Effector CD8-positive, alpha-beta T cell (primary cell): ENCODE results near the gene OAT.

Experiments used
- DNase-seq: peaks from one replicate; lab custom pipeline; 2025; lab: John Stamatoyannopoulos, UW

OAT gene

DNA sequence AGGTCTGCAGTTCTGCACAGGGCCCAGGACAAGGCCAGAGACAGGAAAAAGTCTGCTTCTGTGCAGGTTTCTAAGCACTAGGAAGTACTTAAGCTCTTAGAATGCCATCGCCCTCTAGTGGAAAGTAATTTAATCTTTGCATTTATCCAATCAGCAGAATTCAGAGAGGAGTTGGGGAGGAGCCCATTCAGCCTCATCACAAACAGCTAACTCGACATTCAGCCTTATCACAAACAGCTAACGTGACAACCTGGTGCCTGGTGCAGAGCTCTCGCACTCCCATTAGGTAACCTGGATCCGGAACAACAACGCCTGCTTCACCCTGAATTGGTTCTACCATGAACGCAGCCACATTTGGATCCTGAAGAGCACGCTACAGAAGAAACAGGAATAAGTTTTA is 15.2 kb downstream of the OAT start:
- no peak for DNase-seq

DNA sequence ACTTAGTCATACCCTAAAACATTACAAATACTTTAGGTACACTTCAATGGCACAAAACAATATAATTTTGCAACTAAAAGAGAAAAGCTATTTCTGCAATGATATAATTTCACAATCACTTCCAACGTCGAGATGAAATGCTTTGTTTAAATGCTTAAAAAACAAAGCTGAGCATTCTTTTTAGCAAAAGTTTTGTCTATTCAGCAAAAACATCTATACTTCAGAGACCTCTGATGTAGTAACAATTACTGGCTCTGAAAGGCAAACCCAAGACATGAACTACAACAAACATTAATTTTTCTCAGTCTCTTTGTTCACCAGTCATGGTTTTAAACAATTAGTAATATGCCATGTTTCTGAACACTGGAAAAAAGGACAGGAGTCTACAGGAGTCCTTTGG is 16.4 kb downstream of the OAT start:
- no peak for DNase-seq

DNA sequence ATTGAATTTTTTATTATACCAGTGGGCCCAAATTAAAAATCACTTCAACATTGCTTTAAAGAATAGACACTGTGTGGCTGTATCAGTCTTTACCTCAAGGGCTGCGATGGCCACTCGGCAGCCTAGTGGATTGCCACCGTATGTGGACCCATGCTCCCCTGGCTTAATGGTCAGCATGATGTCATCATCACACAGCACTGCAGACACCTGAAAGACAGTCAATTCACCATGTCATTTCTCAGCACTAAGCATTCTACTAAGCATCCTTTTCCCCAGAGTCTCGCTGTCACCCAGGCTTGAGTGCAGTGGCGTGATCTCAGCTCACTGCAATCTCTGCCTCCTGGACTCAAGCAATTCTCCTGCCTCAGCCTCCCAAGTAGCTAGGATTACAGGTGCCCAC is 17.1 kb downstream of the OAT start:
- no peak for DNase-seq

DNA sequence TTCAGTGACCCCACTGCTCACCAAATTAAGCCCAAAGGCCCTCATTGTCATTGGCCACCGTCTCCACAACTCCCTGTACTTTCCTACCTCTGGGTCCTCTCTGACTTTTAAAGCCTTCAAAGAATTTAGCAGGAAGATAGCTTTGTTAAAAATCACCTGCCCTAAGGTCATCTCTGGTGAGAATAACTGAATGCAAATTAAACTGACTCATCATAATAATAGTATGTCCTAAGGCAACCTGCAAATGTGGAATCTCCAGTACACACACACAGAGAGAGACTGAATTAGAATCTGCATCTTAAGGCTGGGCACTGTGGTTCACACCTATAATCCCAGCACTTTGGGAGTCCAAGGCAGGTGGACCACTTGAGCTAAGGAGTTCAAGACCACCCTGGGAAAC is 24.1 kb downstream of the OAT start:
- no peak for DNase-seq

DNA sequence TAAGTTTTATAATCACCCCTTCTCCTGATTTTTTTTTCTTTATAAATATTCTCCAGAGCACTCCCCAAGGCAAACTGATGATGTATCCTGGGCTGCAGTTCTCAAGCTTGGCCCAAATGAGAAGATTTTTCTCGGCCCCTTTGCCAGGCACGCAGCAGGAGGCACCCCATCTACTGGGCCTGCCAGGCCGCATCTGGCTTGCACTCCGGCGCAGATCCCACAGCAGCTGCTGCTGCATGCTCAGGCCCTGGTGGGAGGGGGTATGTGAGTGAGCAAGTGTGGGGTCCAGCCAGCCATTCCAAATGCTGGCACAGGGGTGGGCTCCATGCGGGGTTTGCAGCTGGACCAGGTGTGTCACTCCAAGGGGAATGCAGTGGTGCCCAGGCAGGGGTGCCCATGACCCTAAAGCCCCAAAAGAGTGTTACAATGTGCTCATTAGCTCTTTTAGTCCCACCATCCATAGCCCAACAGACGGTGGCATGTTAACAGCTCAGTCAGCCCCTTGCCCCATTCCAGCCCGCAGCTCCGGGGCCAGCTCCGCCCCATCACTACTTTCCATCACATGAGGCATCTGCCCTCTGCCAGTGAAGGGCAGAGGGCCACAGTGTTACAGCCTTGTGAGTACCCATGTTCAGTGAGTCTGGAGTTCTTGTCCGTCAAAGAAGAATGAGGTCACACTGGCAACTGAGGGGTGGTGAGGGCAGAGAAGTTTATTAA is 25.9 kb downstream of the OAT start:
- DNase-seq: no peak

DNA sequence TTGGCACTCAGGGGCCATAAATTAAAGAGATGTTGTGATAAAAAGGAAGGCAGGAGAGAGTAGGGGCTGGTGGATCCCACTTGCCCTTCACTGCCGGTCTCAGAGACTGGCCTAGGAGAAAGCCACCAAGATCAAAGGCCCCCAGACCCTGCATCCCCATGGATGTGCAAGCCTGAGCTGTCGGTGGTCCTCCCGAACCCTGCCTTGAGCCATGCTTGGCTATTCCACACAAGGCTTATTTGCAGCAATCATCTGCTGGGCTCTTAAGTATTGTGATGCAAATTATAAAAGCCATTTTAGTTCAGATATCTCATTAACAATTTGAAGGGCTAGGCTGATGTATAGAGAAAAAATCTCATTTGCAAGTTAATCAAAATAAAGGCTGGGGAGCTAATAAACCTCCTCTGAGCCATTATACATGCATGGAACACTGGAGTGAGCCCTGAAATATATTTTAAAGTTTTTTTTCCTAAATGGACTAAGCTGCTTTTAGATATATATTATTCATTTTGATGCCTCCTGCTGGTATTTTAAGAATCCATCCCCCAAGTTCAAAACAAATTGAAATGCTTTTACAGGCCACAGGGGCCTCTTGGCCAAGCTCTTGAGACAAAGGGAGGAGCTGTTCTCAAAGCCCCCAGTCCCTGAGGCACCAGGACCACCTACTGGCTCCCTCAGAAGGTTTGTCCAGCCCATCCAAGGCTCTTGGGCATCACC is 28.1 kb downstream of the OAT start:
- DNase-seq: no peak

DNA sequence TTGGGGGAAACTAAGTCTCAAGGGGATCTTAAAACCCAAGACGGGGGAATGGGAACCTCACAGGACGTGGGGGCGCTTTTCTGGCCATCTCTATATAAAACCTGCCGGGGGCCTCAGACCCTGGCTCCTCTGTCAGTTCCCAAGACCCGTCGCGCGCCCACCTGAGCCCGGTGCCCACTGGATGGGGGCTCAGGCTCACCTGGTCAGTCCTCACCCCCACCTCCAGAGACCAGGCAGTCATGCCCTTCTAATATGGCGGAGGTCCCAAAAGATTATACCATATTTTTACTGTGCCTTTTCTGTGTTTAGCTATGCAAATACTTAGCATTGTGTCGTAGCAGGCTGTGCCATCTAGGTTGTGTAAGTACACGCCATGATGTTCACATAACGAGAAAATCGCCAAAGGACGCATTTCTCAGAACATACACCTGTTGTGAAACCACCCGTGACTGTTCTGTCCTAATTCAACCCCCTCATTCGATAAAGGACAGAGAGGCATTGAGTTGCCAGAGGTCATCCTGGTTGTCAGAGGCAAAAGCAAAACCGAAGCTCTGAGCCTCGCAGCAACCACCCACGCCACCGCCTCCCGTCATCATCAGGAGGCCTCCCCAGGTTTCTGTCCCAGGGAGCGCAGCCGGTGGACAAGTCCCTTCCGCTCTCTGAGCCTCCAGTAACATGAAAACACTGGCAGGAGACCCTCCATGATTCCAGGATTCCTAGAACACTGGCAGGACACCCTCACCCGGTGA is 28.9 kb downstream of the OAT start:
- no peak for DNase-seq

DNA sequence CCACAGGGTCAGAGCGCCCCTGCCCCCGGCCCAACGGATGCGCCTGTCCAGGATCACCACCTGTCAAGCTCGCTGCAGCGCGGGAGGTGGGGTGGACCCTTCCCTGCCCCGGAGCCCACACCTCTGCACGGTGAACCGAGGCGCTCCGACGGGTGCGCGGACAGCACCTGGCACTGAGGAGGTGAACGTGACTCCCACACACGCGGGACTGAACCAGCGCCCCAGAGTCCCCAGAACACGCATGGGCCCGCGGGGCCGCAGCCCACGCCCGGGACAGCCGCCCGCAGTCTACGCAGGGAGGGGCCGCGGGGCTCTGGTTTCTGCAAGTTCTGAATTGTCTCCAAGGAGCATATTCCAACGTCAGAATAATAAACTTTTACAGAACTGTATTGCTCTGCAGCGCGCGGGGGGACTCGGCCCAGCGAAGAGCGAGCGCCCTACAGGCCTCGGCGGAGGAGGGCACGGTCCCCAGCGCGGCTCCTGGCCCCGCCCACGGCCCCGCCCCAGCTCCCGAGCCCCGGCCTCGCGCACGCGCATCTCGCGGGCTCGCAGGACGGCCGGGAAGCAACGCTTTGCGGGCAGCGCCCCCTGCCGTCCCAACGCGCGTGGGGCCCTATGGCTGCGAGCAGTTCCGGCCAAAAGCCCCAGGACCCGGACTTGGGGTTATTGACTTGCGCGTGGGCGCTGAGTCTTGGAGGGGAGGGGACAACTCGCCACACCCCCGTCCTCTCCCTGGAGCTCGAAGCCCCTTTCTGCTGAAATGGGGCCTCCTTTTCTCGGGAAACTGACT is 29.7 kb downstream of the OAT start:
- DNase-seq: peak; percentile 91

DNA sequence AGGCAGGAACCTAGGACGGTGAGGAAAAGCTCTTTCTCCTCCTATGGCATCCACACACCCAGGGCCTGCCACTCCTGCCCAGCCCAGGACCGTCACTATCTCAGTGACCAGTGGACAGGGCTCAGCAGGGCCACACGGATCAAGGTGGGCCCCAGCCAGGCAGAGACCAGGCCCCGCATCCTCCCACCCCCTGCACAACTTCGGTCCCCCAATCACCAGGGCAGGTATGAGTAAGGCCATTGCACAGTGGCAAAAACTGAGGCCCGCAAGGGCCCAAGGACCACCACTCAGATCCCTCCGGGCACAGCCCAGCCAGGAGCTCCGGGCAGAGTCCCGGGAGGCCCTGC is 30.3 kb downstream of the OAT start:
- DNase-seq: no peak

DNA sequence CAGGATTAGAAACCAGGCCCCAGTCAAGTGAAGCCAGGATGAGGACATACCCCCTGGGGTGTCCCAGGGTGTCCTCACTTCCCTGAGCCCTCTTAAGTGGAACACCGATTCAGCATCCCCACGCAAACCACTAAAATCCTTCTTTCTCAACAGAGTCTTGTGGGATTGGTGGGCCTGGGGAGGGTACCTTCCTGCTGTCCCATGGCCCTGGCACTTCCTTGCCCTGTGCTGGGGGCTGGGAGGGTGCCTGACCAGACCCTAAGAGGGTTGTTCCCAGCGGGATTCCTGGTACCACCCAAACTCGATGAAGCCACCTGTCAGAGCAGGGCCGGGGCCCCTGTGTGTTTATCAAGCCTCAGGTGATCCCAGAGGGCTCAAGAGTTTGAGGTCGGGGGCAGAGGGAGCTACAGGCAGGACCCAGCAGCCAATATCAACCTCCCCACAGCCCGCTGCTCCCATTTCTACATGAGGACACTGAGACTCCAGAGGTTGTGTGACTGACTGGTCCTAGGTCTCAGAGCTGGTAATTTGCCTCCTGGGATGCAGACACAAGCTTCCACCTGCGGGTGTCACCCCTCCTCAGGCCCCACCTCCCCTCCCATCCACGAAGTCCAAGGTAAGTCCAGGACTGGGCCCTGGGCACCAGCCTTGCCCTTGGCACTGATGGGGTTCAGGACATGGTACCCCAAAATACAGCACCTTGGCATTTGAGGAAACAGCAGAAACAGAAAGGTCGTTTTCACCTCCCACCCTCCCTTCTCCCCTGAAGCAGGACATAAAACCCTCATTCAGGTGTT is 31.4 kb downstream of the OAT start:
- DNase-seq: no peak

DNA sequence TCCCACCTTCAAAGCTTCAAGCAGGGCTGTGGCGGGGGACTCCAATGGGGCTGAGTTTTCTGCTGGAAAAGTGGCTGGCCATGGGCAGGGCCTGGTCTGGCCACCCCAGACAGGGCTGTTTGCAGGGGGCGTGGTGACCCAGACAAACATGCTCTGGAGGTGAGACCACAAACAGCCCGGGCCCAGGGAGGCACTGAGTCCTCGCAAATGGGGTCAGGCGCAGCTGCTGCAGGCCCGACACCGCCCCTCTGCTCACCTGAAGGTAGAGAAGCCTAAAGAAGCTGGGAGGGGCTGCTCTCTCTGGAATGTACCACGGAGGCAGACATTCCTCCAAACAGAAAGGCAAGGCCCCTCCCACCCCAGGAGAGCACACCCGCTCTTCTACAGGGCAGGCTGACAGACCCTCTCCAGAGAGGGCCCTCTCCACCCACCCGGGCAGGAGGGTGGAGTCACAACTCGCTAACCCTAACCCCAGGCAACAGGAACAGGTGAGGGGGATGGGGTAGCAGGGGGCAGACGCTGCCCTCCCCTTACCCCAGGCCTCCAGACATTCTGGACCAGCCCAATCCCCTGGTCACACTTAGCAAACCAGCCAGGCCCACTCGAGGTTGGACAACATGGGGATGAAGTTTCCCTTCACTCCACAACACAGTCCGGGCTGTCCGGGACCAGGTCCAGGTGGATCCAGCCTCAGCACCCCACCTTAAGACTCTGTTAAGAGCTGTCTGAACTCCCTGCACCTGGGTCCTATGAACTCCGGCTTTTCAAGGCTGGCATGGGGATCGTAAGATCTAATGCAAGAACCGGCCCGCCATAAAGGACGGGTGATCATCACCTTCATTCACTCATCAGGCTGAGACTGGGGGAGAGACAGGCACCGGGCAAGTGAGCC is 32.3 kb downstream of the OAT start:
- DNase-seq: no peak

DNA sequence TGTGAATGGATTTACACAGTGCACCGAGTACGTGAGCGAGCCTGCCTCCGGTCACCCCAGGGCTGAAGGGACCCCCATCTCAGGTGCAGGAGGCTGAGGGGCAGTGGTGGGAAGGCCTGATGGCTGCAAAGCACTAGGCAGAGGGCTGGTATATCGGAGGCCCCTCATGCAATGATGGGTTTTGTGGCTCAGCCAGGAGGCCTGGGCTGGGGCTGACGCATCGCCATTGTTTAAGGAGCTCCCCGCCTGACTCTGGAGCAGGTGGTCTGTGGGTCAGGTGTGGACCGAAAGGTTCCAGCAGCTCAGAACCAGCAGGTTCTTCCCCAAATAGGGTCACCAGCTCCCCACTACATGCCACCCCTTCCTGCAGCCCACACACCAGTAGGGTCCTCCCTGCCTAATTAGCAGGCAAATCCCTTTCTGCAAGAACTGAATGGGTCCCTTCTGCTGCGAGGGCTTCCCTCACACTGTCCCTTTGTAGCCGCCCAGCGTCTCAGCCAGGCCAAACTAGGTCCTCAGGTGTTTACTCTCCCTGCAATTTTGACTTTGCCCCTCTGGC is 33.0 kb downstream of the OAT start:
- DNase-seq: no peak

DNA sequence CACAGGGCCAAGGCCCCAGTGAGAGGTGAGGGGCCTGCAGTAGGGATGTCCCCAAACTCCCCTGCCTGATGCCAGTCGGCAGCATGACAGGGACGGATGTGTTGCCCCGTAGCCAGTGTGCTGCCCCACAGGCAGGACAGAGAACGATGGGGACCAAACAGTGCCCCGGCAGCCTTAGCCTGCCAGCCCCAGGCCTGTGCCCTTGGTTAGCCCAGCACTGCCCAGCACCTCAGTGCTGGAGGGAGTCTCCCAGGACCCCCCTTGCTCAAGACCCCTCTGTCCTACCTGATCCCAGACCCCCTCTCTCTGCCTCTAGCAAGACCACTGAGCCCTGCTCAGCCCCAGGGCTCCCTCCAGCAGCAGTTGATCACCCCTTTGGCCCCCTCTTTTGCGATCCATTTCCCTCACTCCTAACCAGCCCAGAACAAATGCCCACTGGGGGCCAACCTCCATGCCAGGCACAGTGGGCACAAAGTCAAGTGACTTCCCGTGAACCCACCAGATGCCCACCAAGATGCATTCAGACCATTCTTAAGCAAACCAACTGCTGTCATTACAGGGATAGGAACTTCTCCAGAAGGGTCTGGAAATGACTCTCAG is 34.0 kb downstream of the OAT start:
- DNase-seq: no peak

DNA sequence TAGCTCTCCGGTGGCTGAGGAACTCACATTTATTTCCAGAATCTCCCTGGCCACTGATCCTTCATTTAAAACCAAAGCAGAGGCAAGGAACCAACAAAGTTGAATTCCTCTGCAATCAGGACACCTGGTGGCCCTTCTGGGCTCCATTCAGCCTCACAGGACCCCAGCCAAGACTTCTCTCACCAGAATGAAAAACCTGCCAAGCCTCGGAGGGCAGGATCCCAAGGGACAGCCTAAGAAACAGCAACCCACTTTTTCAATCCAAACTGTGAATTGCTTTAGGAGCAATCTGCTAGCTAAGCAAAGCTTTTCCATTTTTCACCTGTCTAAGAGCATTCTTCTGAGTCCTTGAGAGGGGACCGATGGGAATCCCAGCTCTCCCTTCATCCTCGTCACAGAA is 34.6 kb downstream of the OAT start:
- DNase-seq: no peak

DNA sequence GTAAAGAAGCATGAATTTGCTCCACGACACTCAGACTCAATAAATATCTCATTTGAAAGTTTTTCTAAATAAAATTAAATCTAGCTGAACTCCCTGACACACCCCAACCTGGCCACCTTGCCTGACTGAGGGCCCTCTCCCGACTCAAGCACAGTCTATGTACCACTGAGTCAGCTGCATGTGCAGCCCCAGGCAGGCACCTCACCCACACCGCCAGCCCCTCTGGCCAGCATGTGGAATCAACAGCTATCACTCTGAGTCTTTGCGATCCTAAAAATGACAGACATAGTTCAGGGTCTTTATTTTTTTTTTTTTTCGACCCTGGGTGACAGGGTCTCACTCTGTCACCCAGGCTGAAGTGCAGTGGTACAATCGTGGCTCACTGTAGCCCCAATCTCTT is 35.2 kb downstream of the OAT start:
- no peak for DNase-seq

DNA sequence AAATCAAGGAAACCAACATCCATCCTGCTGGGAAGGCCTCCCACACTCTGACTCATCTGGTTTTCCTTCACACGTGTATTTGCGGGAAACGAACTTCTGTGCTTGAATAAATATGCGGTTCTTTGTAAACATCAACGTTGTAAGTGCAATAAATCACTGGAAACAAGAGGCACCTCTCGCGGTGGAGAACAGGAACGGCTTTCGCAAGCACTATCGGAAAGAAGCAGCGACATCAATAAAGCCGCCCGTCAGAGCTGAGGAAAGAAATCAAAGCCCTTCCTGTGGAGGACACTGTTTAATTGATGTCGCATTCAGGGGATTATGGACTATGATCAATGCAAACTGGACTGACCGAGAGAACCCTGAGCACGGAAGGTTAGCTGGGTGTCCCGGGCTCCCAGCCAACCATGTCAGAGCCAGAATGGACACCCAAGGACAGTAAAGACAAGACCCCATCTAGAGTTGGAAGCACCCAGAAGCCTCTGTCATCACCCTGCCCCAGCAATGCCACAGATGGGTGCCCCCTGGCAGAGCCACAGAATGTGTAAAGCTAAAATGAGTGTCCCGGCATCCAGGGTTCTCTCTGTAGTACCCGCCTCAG is 37.6 kb downstream of the OAT start:
- no peak for DNase-seq

DNA sequence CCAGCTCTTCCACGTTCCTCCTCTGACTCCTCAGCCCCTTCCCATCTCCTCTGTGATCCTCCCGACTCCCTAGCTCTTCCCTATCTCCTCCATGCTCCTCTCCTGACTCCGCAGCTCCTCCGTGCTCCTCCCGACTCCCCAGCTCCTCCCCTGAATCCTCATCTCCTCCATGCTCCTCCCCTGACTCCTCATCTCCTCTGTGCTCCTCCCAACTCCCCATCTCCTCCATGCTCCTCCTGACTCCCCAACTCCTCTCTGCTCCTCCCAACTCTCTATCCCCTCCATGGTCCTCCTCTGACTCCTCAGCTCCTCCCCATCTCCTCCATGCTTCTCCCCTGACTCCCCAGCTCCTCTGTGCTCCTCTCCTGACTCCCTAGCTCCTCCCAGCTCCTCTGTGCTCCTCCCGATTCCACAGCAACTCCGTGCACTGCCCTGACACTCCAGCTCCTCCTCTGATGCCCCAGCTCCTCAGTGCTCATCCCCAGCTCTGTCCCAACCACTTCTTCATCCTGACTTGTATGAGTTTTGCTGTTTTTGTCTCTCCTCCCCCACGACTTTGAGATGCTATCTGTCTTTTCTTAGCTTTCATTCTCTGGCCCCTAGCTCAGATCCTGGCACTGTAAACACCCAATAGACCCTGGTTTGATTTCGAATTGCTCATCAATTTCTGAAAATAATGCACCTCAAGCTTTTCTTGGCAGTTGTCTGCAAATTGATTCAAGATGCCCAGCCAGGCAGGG is 38.3 kb downstream of the OAT start:
- DNase-seq: no peak

DNA sequence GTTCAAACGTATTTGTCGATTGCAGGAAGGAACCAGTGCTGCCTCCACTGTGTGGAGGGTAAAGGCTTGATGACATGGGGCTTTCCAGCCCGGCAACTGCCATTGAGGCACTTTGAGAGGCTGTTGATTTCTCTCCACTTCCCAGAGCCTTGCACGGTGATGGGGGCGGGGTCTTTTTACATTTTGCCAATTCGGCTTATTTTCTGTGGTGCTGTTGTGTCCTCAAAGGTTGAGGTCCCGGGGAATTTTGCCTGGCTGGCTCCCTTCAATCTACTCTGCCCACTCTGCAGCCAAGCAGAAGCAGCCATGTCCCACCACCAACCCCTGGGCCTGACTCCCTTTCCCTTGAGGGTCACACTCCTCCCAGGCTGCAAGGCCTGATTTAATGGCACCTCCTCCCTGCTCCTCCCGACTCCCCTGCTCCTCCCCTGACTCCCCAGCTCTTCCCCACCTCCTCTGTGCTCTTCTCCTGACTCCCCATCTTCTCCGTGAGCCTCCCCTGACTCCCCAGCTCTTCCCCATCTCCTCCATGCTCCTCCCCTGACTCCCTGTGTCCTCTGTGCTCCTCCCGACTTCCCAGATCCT is 39.0 kb downstream of the OAT start:
- DNase-seq: no peak
